ENCODE results near the gene FGL2.
"Not testable (repeated sequence)": the region's sequence is repeated elsewhere in the genome, so short reads cannot be mapped to it uniquely, and the experiment has no call there.

The FGL2 gene

DNA sequence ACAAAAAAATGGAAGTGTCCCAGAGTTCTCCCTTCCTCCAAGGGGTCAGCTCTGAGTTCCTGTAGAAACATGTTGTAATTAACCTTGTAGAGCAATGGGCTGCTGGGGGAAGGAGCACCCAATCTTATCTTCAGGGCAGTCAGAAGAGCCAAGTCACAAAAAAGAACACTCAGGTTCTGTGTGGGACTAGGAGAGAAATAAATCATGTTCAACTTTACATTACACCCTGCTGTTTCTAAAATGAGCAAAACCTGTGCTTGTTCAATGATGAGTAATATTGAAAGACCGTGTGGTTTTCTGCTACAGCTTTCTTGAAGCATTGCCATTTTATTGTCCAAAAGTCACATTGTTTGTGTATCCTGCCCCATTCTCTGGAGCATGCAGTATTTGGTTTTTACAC is 42.6 kb downstream of the FGL2 start:
- DNase-seq (ENCODE audit: low read depth) = not testable (repeated sequence)

DNA sequence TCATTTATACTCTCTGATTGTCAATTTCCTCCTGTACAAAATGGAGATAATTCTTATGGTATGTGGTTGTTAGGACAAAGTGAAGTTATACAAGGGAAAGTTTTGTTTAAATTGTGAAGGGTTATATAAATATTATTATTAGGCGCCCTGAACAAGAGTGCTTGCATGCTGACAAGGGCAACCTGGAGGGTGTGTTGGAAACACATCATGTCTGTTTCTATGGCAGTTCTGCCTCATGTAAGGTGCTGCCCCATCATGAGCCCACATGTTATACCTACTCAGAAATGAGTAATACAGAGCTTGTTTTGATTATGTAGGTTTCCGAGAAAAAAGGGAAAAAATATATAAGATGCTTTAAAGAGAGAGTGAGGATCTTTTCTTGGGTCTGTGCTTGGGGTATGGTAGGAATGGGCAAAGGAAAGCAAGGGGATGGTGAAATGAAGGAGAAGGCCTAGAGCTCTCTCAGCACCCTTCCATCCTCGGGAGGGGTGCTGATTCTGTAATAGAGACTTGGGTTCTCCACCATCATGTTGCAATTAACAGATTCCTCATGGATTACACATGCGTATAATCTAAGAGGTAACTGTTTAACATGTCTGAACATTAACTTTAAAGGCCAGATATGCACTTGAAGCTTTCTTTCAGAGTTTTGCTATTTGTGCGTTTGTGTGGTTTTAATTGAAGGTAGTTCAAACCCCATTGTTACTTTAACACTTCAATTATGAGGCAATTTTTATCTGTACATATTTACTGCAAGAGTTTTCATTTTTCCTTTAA is 43.8 kb downstream of the FGL2 start:
- not testable (repeated sequence) for DNase-seq (ENCODE audit: low read depth)

DNA sequence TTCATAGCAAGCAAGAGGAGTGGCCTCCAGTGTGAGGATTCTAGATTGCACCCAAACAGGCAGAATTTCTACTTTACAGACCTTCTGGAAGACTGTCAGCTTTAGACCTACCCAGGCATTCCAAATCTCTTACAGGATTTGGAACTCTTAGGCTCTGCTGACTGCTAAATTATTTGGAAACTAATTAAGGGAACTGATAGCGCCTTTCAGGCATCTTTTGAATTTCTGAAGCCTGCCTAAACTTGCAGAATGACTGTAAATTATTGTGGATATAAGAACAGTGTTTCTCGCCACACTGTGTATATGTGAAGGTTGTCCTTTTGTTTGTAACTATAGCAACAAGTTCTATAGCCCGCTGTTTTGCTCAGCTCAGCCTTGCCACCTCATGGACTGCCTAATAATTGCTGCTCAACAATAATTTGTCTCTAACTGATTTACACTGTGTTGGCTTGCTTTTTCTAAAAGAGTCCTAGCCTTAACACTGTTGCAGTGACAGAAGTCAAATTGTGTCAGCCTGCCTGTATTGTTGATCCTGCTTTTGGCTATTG is 44.6 kb downstream of the FGL2 start:
- not testable (repeated sequence) for DNase-seq (ENCODE audit: low read depth)

DNA sequence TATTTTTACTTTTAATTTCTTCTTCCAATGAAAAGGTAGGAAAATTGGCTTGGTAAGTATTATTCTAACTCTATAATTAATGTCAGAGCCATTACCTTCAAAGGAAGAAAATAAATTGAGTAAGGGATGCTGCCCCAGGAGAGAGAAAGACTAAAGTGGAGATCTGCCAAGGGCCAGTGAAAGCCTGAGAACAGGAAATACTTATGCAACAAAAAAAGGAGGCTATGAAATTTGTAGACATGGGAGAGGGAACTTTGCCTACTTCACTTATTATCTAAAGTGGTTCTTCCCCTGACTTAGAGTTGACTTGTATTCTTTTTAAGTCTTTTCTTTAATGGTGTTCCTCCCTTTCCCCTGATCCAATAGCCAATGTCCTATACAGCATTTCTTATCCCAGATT is 47.4 kb downstream of the FGL2 start:
- not testable (repeated sequence) for DNase-seq (ENCODE audit: low read depth)
